BLaER1 treated with 17β-estradiol and CSF1 and Interleukin-3, amounts not matched to agents 10 nM and 100 nM (cell line): ENCODE results near the gene GCC1.

Experiments used
- H3K27ac ChIP-seq, 11 experiments: shearing (Covaris generic); formaldehyde crosslinking; 2 replicates each; pipeline ENCODE4 v1.8.1; 2022
- H3K27me3 ChIP-seq, 11 experiments: shearing (Covaris generic); formaldehyde crosslinking; 2 replicates each; pipeline ENCODE4 v1.8.1; 2022
- H3K36me3 ChIP-seq, 11 experiments: shearing (Covaris generic); formaldehyde crosslinking; 2 replicates each; pipeline ENCODE4 v1.8.1; 2022
- H3K4me1 ChIP-seq, 10 experiments: shearing (Covaris generic); formaldehyde crosslinking; 2 replicates each; pipeline ENCODE4 v1.8.1; 2022
- H3K4me2 ChIP-seq, 11 experiments: shearing (Covaris generic); formaldehyde crosslinking; 2 replicates each; pipeline ENCODE4 v1.8.1; 2022
- H3K4me3 ChIP-seq, 10 experiments: shearing (Covaris generic); formaldehyde crosslinking; 2 replicates each; pipeline ENCODE4 v1.8.1; 2022
- H3K9ac ChIP-seq, 11 experiments: shearing (Covaris generic); formaldehyde crosslinking; 2 replicates each; pipeline ENCODE4 v1.8.1; 2022
- H3K9me3 ChIP-seq, 11 experiments: shearing (Covaris generic); formaldehyde crosslinking; replicated peaks in 1 of 11; 2 replicates each; pipeline ENCODE4 v1.8.1; 2022
- H4K20me1 ChIP-seq, 11 experiments: shearing (Covaris generic); formaldehyde crosslinking; 2 replicates each; pipeline ENCODE4 v1.8.1; 2022
- Cebpa-rat ChIP-seq, 11 experiments: shearing (Covaris generic); IDR thresholded peaks; 2 replicates each; pipeline ENCODE4 v1.8.1; 2022

GCC1 gene

GRCh38 chr7:127536394-127536691, 49.1 kb downstream of the GCC1 start:
- Histone ChIP-seq H3K27ac (no peak overlapping the region), H3K27me3 (no peaks in the 10 kb centered on the region), H3K4me1 (no peaks in the 10 kb centered on the region), H3K9me3 (peaks cover 0 to 7% (median 0%) of the 10 kb centered on the region in 11 experiments; a peak in 3 of 22 replicates), H3K9ac (no peak overlapping the region), H3K36me3 (no peaks in the 10 kb centered on the region), H4K20me1 (no peaks in the 10 kb centered on the region), H3K4me3 (no peak overlapping the region), H3K4me2 (no peak overlapping the region)
- TF ChIP-seq Cebpa-rat (IDR thresholded peaks at IDR 0.05) = no peak

- no peaks in the 10 kb centered on the region for H3K27me3 ChIP-seq
- H3K4me1 ChIP-seq = no peaks in the 10 kb centered on the region
- H3K36me3 ChIP-seq = no peaks in the 10 kb centered on the region
- no peak for TF ChIP-seq Cebpa-rat (IDR thresholded peaks at IDR 0.05)
- H3K9me3 ChIP-seq = peaks cover 0 to 3% (median 0%) of the 10 kb centered on the region in 11 experiments; a peak in 1 of 22 replicates
- no peak overlapping the region for H3K27ac ChIP-seq
- H4K20me1 ChIP-seq = no peaks in the 10 kb centered on the region
- no peak overlapping the region for H3K4me3 ChIP-seq
- H3K9ac ChIP-seq = no peak overlapping the region
- H3K4me2 ChIP-seq = no peak overlapping the region
Observed at GRCh38 chr7:127535546-127536393, 49.6 kb downstream of the GCC1 start.

DNA sequence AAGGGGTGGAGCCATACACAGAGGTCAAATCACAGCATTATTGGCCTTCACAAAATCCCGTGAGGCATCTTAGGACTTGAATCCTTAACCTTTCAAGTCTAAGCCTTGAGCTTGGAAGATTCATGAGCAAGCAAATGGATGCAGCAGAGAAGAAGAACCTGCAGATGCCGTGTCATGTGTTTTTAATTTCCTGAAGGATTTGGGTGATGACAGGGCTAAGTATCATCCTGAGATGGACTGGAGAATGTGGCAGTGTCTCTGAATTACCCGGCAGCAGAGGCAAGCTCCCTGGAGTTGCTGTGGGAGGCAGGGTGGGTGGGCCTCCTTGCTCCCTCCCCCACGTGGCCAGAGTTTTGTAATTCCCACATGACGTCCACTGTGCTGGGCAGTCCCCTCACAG, 50.8 kb downstream of the GCC1 start:
- Histone ChIP-seq H4K20me1 (no peaks in the 10 kb centered on the region), H3K9me3 (peaks cover 0 to 8% (median 5%) of the 10 kb centered on the region in 11 experiments; a peak in 14 of 22 replicates), H3K4me3 (no peak overlapping the region), H3K36me3 (no peaks in the 10 kb centered on the region), H3K27me3 (no peaks in the 10 kb centered on the region), H3K9ac (no peak overlapping the region), H3K4me1 (no peaks in the 10 kb centered on the region), H3K27ac (no peak overlapping the region), H3K4me2 (no peak overlapping the region)
- no peak for TF ChIP-seq Cebpa-rat (IDR thresholded peaks at IDR 0.05)

GRCh38 chr7:127532736-127533135, 52.7 kb downstream of the GCC1 start:
- no peaks in the 10 kb centered on the region for H4K20me1 ChIP-seq
- no peak overlapping the region for H3K27ac ChIP-seq
- no peak overlapping the region for H3K4me3 ChIP-seq
- H3K9me3 ChIP-seq = peaks cover 0 to 14% (median 10%) of the 10 kb centered on the region in 11 experiments; a peak in 16 of 22 replicates
- no peak overlapping the region for H3K4me2 ChIP-seq
- TF ChIP-seq Cebpa-rat (IDR thresholded peaks at IDR 0.05) = no peak
- no peaks in the 10 kb centered on the region for H3K4me1 ChIP-seq
- no peaks in the 10 kb centered on the region for H3K36me3 ChIP-seq
- no peaks in the 10 kb centered on the region for H3K27me3 ChIP-seq
- no peak overlapping the region for H3K9ac ChIP-seq

- Histone ChIP-seq H3K36me3 (no peaks in the 10 kb centered on the region), H3K27me3 (no peaks in the 10 kb centered on the region), H3K4me3 (no peak overlapping the region), H3K9me3 (peaks cover 0 to 14% (median 10%) of the 10 kb centered on the region in 11 experiments; a peak in 16 of 22 replicates), H3K4me2 (no peak overlapping the region), H3K9ac (no peak overlapping the region), H3K4me1 (no peaks in the 10 kb centered on the region), H4K20me1 (peaks cover 0 to 3% (median 0%) of the 10 kb centered on the region in 11 experiments; a peak in 1 of 22 replicates), H3K27ac (no peak overlapping the region)
- TF ChIP-seq Cebpa-rat (IDR thresholded peaks at IDR 0.05) = no peak
Observed at GRCh38 chr7:127532151-127532550, 53.2 kb downstream of the GCC1 start.
